GM18520 (cell line): ENCODE measurements around the gene PHACTR1.
A peak's percentile ranks its signal among the peaks of the same experiment; 100 is the strongest.
"Not testable (repeated sequence)": the region's sequence is repeated elsewhere in the genome, so short reads cannot be mapped to it uniquely, and the experiment has no call there.

Experiments
- ATAC-seq: cut with Tn5 transposase; IDR thresholded peaks from one replicate; pipeline ENCODE4 v1.9.1; 2021; ENCODE audit not compliant: unreplicated experiment

The PHACTR1 gene

GRCh38 chr6:13299918-13300317 lies 583.4 kb downstream of the PHACTR1 start:
- ATAC-seq = no peak

GRCh38 chr6:13300643-13301590 lies 584.4 kb downstream of the PHACTR1 start:
- ATAC-seq = no peak

GRCh38 chr6:13302291-13302690 lies 585.7 kb downstream of the PHACTR1 start:
- no peak for ATAC-seq

GRCh38 chr6:13302751-13303667 lies 586.4 kb downstream of the PHACTR1 start:
- ATAC-seq = peak; percentile 81

GRCh38 chr6:13303668-13304017 lies 587.1 kb downstream of the PHACTR1 start:
- ATAC-seq = peak; percentile 41

GRCh38 chr6:13304101-13304500 lies 587.5 kb downstream of the PHACTR1 start:
- ATAC-seq = no peak

GRCh38 chr6:13304580-13305260 lies 588.2 kb downstream of the PHACTR1 start:
- ATAC-seq = peak; percentile 29

GRCh38 chr6:13305288-13305687 lies 588.7 kb downstream of the PHACTR1 start:
- ATAC-seq = no peak

GRCh38 chr6:13305791-13306190 lies 589.2 kb downstream of the PHACTR1 start:
- ATAC-seq = no peak

GRCh38 chr6:13307508-13307995 lies 591.0 kb downstream of the PHACTR1 start:
- no peak for ATAC-seq

GRCh38 chr6:13308332-13308731 lies 591.8 kb downstream of the PHACTR1 start:
- ATAC-seq = no peak

- ATAC-seq = no peak
These were observed 594.6 kb downstream of the PHACTR1 start for GRCh38 chr6:13311155-13311554.

GRCh38 chr6:13314806-13315205 lies 598.2 kb downstream of the PHACTR1 start:
- ATAC-seq = no peak

GRCh38 chr6:13315896-13316295 lies 599.3 kb downstream of the PHACTR1 start:
- no peak for ATAC-seq

GRCh38 chr6:13318821-13319220 lies 602.3 kb downstream of the PHACTR1 start:
- no peak for ATAC-seq

- no peak for ATAC-seq
These were observed 603.5 kb downstream of the PHACTR1 start for GRCh38 chr6:13319891-13320564.

GRCh38 chr6:13326031-13326586 lies 609.5 kb downstream of the PHACTR1 start:
- ATAC-seq = not testable (repeated sequence)

- no peak for ATAC-seq
These were observed 611.1 kb downstream of the PHACTR1 start for GRCh38 chr6:13327691-13328075.

- peak; percentile 90 for ATAC-seq
These were observed 611.7 kb downstream of the PHACTR1 start, which contains the start of gene TBC1D7 for GRCh38 chr6:13328076-13328874. TSS of gene TBC1D7 (minus strand) at chr6:13328537. CDS start at chr6:13326898, 1,639 bp downstream.
